HEK293T (cell line): ENCODE data around the gene ADAMTS13.

ENCODE experiments used
- CTCF ChIA-PET: fragments of 350-600 bp; formaldehyde crosslinking; extraction: SDS; loops from one replicate; lab custom pipeline; 2021; ENCODE audit warnings: antibody characterized with exemption, inconsistent platforms; lab: Yijun Ruan, JAX
- POLR2A ChIA-PET: fragments of 350-600 bp; formaldehyde crosslinking; extraction: SDS; loops from one replicate; lab custom pipeline; 2020; ENCODE audit warnings: antibody characterized with exemption, inconsistent platforms; lab: Yijun Ruan, JAX
- DNase-seq: peaks from one replicate; pipeline ENCODE4 v3.0.0; 2012; ENCODE audit warnings: mixed read lengths; ENCODE audit errors: extremely low spot score
- ARNT ChIP-seq: fragments of 450-650 bp; IDR thresholded peaks from 2 replicates; pipeline ENCODE4 v1.6.1; 2017; ENCODE audit warnings: mild to moderate bottlenecking
- BHLHE40 ChIP-seq: fragments of 450-650 bp; IDR thresholded peaks from 2 replicates; pipeline ENCODE4 v1.6.1; 2016; ENCODE audit warnings: mild to moderate bottlenecking, moderate library complexity, borderline replicate concordance
- CTBP1 ChIP-seq: fragments of 450-650 bp; IDR thresholded peaks from 2 replicates; pipeline ENCODE4 v1.6.1; 2016; ENCODE audit warnings: borderline replicate concordance
- ELF4 ChIP-seq: fragments of 450-650 bp; IDR thresholded peaks from 2 replicates; pipeline ENCODE4 v1.6.1; 2017; ENCODE audit warnings: antibody characterized with exemption
- FOXA1 ChIP-seq: fragments of 450-650 bp; IDR thresholded peaks from 2 replicates; pipeline ENCODE4 v1.6.1; 2016; ENCODE audit warnings: mild to moderate bottlenecking
- FOXK2 ChIP-seq: fragments of 450-650 bp; IDR thresholded peaks from 2 replicates; pipeline ENCODE4 v1.6.1; 2016; ENCODE audit warnings: mild to moderate bottlenecking
- FOXM1 ChIP-seq: fragments of 450-650 bp; IDR thresholded peaks from 2 replicates; pipeline ENCODE4 v1.6.1; 2017; ENCODE audit warnings: mild to moderate bottlenecking, borderline replicate concordance
- HDGF ChIP-seq: fragments of 450-650 bp; IDR thresholded peaks from 2 replicates; pipeline ENCODE4 v1.6.1; 2017; ENCODE audit warnings: antibody characterized with exemption, borderline replicate concordance
- L3MBTL2 ChIP-seq: fragments of 450-650 bp; conservative IDR thresholded peaks from 2 replicates; pipeline ENCODE4 v1.6.1; 2016; ENCODE audit warnings: mild to moderate bottlenecking
- LEF1 ChIP-seq: fragments of 450-650 bp; IDR thresholded peaks from 2 replicates; pipeline ENCODE4 v1.6.1; 2017; ENCODE audit warnings: mild to moderate bottlenecking, borderline replicate concordance
- NFRKB ChIP-seq: fragments of 450-650 bp; IDR thresholded peaks from 2 replicates; pipeline ENCODE4 v1.6.1; 2016; ENCODE audit warnings: mild to moderate bottlenecking, moderate library complexity
- SP1 ChIP-seq: fragments of 450-650 bp; IDR thresholded peaks from 2 replicates; pipeline ENCODE4 v1.6.1; 2017
- SUZ12 ChIP-seq: fragments of 450-650 bp; IDR thresholded peaks from 2 replicates; pipeline ENCODE4 v1.6.1; 2016; ENCODE audit warnings: mild to moderate bottlenecking
- TARDBP ChIP-seq: fragments of 450-650 bp; IDR thresholded peaks from 2 replicates; pipeline ENCODE4 v1.6.1; 2016
- ZNF384 ChIP-seq: fragments of 450-650 bp; IDR thresholded peaks from 2 replicates; pipeline ENCODE4 v1.6.1; 2016
- TF ChIP-seq, protein P1 (sequence below): fragments of 450-650 bp; IDR thresholded peaks from 2 replicates; pipeline ENCODE4 v1.6.1; 2016

The ADAMTS13 gene

GRCh38 chr9:133476036-133476931, 54.1 kb downstream of the ADAMTS13 start:
- POLR2A ChIA-PET: no interaction called here
- CTCF ChIA-PET: no interaction called here
- TF ChIP-seq ZNF384: no peak
- no peak for TF ChIP-seq CTBP1
- TF ChIP-seq SUZ12: no peak
- TF ChIP-seq ELF4: no peak
- no peak for TF ChIP-seq LEF1
- TF ChIP-seq, protein P1, sequence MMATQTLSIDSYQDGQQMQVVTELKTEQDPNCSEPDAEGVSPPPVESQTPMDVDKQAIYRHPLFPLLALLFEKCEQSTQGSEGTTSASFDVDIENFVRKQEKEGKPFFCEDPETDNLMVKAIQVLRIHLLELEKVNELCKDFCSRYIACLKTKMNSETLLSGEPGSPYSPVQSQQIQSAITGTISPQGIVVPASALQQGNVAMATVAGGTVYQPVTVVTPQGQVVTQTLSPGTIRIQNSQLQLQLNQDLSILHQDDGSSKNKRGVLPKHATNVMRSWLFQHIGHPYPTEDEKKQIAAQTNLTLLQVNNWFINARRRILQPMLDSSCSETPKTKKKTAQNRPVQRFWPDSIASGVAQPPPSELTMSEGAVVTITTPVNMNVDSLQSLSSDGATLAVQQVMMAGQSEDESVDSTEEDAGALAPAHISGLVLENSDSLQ: no peak
- no peak for TF ChIP-seq L3MBTL2
- no peak for DNase-seq

GRCh38 chr9:133476941-133477340, 54.8 kb downstream of the ADAMTS13 start:
- CTCF ChIA-PET: no interaction called here
- POLR2A ChIA-PET: no interaction called here
- no peak for DNase-seq
- TF ChIP-seq ARNT (no peak), CTBP1 (no peak), TARDBP (no peak), L3MBTL2 (no peak), BHLHE40 (no peak), SP1 (no peak), FOXM1 (no peak), SUZ12 (no peak), NFRKB (no peak), HDGF (no peak), FOXK2 (no peak), ELF4 (no peak), ZNF384 (no peak), FOXA1 (no peak), LEF1 (no peak)
- TF ChIP-seq, protein P1: no peak

- CTCF ChIA-PET: no interaction called here
- TF ChIP-seq SP1: no peak
- no peak for TF ChIP-seq TARDBP
- no peak for TF ChIP-seq SUZ12
- no peak for TF ChIP-seq FOXM1
- TF ChIP-seq L3MBTL2: no peak
- TF ChIP-seq FOXK2: no peak
- no peak for TF ChIP-seq ZNF384
- no peak for TF ChIP-seq CTBP1
- TF ChIP-seq FOXA1: no peak
- no peak for TF ChIP-seq LEF1
- no peak for TF ChIP-seq BHLHE40
- TF ChIP-seq, protein P1: no peak
- TF ChIP-seq ARNT: no peak
- no peak for TF ChIP-seq NFRKB
- no peak for DNase-seq
- POLR2A ChIA-PET: interaction anchor here (1.4 kb wide), 1 partner anchor 102 kb away, joined by 6 read pairs; no protein-coding TSS in a partner anchor
These were observed 55.3 kb downstream of the ADAMTS13 start for GRCh38 chr9:133477461-133477860.

DNA sequence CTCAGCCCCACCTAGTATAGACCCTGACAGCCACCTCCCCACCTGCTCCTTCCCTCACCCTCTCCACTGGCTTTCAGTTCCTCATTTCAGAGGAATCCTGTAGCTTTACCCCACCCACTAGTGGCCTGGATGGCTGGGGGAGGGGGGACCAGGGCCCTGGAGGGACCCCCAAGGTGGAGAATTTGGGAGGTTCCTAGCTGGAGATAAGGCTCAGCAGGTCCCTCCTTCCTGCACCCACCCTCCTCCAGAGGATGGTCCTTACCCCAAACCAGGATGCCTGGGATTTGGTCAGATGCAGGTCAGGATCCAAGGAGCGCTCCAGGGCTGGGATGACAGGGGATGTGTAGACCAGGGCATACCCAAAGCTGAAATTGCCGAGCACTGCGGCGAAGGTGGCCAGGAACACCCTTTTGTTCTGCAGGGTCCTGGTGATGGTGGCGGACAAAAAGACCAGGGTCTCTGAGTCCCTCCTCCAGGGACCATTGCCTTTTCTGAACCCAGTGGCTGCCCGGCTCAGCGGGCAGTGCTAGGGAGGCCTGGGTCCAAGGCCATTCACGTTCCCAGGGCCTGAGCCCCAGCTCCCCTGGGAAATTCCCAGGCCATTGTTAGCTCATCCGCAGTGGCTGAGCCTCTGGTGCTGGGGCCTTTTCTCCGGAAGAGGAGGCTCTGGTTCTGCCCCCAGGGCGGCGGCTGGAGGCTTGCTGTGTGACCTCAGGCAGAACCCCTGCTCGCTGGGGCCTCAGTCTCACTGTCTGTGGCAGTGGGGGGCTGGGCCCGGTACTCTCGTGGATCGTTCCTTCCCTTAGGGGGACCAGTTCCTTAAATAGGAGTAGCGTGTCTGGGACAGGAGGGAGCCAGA, 56.1 kb downstream of the ADAMTS13 start:
- CTCF ChIA-PET: no interaction called here
- DNase-seq: no peak
- POLR2A ChIA-PET: interaction anchor here (1.0 to 1.5 kb wide), 4 partner anchors 16 to 130 kb away, joined by 3 to 6 read pairs (median 4); partner anchors contain the start of genes MED22 and RPL7A
- TF ChIP-seq LEF1 (no peak), FOXM1 (no peak), L3MBTL2 (no peak), FOXA1 (no peak), FOXK2 (no peak), NFRKB (no peak), ARNT (no peak), SUZ12 (no peak), BHLHE40 (no peak), HDGF (no peak), TARDBP (no peak), CTBP1 (no peak), ZNF384 (no peak), ELF4 (no peak), SP1 (no peak)
- TF ChIP-seq, protein P1: no peak
